Testis (tissue), 2 donors: ENCODE data around the gene SLC4A11.

Experiments used
- POLR2A ChIP-seq: fragments of 450-650 bp; IDR thresholded peaks from one replicate; pipeline ENCODE4 v1.6.1; 2017; ENCODE audit warnings: antibody characterized with exemption, mild to moderate bottlenecking, moderate library complexity
- TF ChIP-seq, protein P1 (sequence below), 3 experiments: fragments of 450-650 bp in 2 of 3; fragments of 200-600 bp in 1 of 3; sonication (generic) in 1 of 3; IDR thresholded peaks; one replicate each; pipeline ENCODE4 v1.5.1; 2016 to 2019; ENCODE audit warnings: antibody characterized with exemption in 3 of 3, mild to moderate bottlenecking in 2 of 3, moderate library complexity in 1 of 3

DNA sequence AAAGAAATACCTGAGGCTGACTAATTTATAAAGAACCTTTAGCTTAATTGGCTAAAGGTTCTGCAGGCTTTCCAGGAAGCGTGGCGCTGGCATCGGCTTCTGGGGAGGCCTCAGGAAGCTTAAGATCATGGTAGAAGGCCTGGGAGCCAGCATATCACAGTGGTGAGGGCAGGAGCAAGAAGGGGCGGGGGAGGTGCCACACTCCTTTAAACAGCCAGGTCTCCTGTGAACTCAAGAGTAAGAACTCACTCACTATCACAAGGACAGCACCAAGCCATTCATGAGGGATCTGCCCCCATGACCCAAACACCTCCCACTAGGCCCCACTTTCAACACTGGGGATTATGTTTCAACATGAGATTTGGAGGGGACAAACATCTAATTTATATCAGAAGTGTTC, 34.4 kb upstream of the SLC4A11 start:
- TF ChIP-seq, protein P1, sequence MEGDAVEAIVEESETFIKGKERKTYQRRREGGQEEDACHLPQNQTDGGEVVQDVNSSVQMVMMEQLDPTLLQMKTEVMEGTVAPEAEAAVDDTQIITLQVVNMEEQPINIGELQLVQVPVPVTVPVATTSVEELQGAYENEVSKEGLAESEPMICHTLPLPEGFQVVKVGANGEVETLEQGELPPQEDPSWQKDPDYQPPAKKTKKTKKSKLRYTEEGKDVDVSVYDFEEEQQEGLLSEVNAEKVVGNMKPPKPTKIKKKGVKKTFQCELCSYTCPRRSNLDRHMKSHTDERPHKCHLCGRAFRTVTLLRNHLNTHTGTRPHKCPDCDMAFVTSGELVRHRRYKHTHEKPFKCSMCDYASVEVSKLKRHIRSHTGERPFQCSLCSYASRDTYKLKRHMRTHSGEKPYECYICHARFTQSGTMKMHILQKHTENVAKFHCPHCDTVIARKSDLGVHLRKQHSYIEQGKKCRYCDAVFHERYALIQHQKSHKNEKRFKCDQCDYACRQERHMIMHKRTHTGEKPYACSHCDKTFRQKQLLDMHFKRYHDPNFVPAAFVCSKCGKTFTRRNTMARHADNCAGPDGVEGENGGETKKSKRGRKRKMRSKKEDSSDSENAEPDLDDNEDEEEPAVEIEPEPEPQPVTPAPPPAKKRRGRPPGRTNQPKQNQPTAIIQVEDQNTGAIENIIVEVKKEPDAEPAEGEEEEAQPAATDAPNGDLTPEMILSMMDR (IDR thresholded peaks at IDR 0.05) = no peak
- TF ChIP-seq POLR2A = no peak
